Spleen (tissue), 11 donors: ENCODE results near the gene KCNH4. TPM values are rescaled to one million over a fixed set of nuclear protein-coding genes. Genes with fewer than 3 reads are reported as not detected.
A peak's percentile ranks its signal among the peaks of the same experiment; 100 is the strongest.

ENCODE experiments used
- DNase-seq: peaks from one replicate; pipeline ENCODE4 v3.0.0-alpha.2; 2020
- H3K27ac ChIP-seq, 8 donors: fragments of 200-600 bp; sonication (generic) in 7 of 8; 1 replicate in 4 of 8; 2 replicates in 4 of 8; pipeline versions ENCODE4 v1.5.0 to v1.8.0; 2016 to 2021; ENCODE audit warnings: inconsistent platforms in 4 of 8, mild to moderate bottlenecking in 4 of 8, moderate library complexity in 1 of 8
- H3K27me3 ChIP-seq, 7 donors: fragments of 200-600 bp; sonication (generic) in 6 of 7; replicated peaks in 1 of 7; 1 replicate in 4 of 7; 2 replicates in 3 of 7; pipeline versions ENCODE4 v1.5.0 to v1.8.0; 2016 to 2021; ENCODE audit warnings: inconsistent platforms in 3 of 7, mild to moderate bottlenecking in 1 of 7
- H3K36me3 ChIP-seq, 6 donors: fragments of 200-600 bp; sonication (generic) in 5 of 6; 1 replicate in 4 of 6; 2 replicates in 2 of 6; pipeline versions ENCODE4 v1.5.0 to v1.8.0; 2016 to 2021; ENCODE audit warnings: inconsistent platforms in 2 of 6
- H3K4me1 ChIP-seq, 6 donors: fragments of 200-600 bp; sonication (generic) in 5 of 6; 1 replicate in 3 of 6; 2 replicates in 3 of 6; pipeline versions ENCODE4 v1.5.0 to v1.8.0; 2016 to 2021; ENCODE audit warnings: inconsistent platforms in 3 of 6
- H3K4me3 ChIP-seq, 8 donors: fragments of 200-600 bp; sonication (generic) in 7 of 8; 1 replicate in 4 of 8; 2 replicates in 4 of 8; pipeline versions ENCODE4 v1.5.0 to v1.8.0; 2016 to 2021; ENCODE audit warnings: inconsistent platforms in 4 of 8, mild to moderate bottlenecking in 4 of 8, moderate library complexity in 2 of 8
- H3K9me3 ChIP-seq, 8 donors: fragments of 200-600 bp; sonication (generic) in 7 of 8; 1 replicate in 4 of 8; 2 replicates in 4 of 8; pipeline versions ENCODE4 v1.5.0 to v1.8.0; 2016 to 2021; ENCODE audit warnings: inconsistent platforms in 4 of 8
- POLR2A ChIP-seq, 3 donors: fragments of 450-650 bp; IDR thresholded peaks; one replicate each; pipeline ENCODE4 v1.5.1; 2017; ENCODE audit warnings: antibody characterized with exemption in 3 of 3, mild to moderate bottlenecking in 1 of 3
- POLR2AphosphoS5 ChIP-seq, 3 donors: sonication (generic); formaldehyde crosslinking; IDR thresholded peaks; one replicate each; pipeline ENCODE4 v1.5.1; 2017; ENCODE audit warnings: antibody characterized with exemption in 3 of 3
- WGBS, 5 donors: extraction: QIAGEN DNeasy Blood & Tissue Kit in 3 of 5; methylation state at CpG; one replicate each; pipeline versions ENCODE4 v1.1.5 to v1.1.7; 2013 to 2018; 5-methylcytosine and 5-hydroxymethylcytosine counted together
- intact Hi-C: fragments of 100-400 bp; cut with DNase I; formaldehyde crosslinking; loops from one replicate; pipeline ENCODE4 v1.15.0; 2023; ENCODE audit warnings: low total_unique reads
- polyA plus RNA-seq, 3 donors: library from polyadenylated mRNA; stranded (reverse); fragments of 200-250 nt; gene quantifications; one replicate each; pipeline ENCODE4 v1.2.1, GENCODE V29; 2013
- total RNA-seq, 7 donors: library from RNA; depleted of rRNA in 3 of 7; stranded (reverse); fragments of >200 nt in 3 of 7; fragmentation: NEBNext Ultra II Directional in 4 of 7; extraction: Animal tissue kit (Norgen Biotek cat#: 25700) in 4 of 7; gene quantifications; one replicate each; pipeline versions ENCODE4 v1.1.0 to v1.2.1, GENCODE V29; 2016 to 2021
- TF ChIP-seq, protein P1 (sequence below), 11 experiments: fragments of 200-600 bp in 7 of 11; fragments of 450-650 bp in 4 of 11; sonication (generic) in 4 of 11; IDR thresholded peaks in 8 of 11; conservative IDR thresholded peaks in 3 of 11; 1 replicate in 7 of 11; 2 replicates in 4 of 11; pipeline versions ENCODE4 v1.4.0 to v1.8.0; 2016 to 2021; ENCODE audit warnings: antibody characterized with exemption in 11 of 11, inconsistent platforms in 4 of 11, mild to moderate bottlenecking in 1 of 11
- donor health status: healthy with polysubstance abuse.
- donor health status: DM: no; HTN: no; CAD: no; lungs with moderate emphysema.
- donor health status: DM: no; HTN: no; CAD: no.
- donor health status: Bipolar disorder and iron deficiency.
- donor health status: healthy.
- donor health status: DM: no; HTN: no; CAD: no.
- donor health status: DM: yes; HTN: yes; CAD: no.

KCNH4 gene
- total and polyA plus RNA-seq, 10 donors: 0.14 to 0.52 (median 0.24) TPM

DNA sequence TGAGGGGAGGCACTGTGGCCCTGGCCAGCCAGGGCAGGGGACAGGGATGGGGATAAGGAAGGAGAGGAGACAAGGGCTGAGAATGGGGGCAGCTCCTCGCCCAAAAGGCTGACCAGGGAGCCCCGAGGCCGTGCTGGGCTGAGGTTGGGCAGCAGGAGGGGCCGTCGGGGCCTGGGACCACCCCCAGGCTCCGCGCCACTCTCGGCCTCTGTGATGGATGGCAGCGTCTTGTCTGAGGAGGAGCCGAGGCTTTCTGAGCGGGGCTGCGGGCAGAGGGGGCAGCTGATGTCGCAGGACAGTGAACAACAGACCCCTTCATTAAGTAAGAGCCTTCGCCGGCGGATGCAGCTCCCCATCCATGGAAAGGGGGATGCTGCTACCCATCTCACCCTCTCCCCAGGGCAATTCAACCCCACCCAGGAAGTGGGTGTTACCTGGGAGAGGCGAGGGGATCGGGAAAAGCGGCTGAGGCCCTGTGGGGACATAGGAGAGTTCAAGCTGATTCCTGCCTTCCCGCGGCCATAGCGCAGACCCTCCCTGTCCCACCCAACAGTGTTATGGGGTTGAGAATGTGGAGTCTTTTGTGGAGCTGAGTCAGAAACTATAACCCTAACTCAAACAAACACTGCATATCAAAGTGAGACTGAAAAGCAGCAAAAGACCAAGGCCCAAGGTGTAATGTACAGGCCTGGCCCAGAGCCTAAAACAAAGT is 17.1 kb downstream of the KCNH4 start:
- no peak for TF ChIP-seq POLR2AphosphoS5 (IDR thresholded peaks at IDR 0.05)
- no peak for TF ChIP-seq POLR2A (IDR thresholded peaks at IDR 0.05)
- TF ChIP-seq, protein P1, sequence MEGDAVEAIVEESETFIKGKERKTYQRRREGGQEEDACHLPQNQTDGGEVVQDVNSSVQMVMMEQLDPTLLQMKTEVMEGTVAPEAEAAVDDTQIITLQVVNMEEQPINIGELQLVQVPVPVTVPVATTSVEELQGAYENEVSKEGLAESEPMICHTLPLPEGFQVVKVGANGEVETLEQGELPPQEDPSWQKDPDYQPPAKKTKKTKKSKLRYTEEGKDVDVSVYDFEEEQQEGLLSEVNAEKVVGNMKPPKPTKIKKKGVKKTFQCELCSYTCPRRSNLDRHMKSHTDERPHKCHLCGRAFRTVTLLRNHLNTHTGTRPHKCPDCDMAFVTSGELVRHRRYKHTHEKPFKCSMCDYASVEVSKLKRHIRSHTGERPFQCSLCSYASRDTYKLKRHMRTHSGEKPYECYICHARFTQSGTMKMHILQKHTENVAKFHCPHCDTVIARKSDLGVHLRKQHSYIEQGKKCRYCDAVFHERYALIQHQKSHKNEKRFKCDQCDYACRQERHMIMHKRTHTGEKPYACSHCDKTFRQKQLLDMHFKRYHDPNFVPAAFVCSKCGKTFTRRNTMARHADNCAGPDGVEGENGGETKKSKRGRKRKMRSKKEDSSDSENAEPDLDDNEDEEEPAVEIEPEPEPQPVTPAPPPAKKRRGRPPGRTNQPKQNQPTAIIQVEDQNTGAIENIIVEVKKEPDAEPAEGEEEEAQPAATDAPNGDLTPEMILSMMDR (IDR thresholded peaks at IDR 0.05 in 8 of 11, conservative IDR thresholded peaks at IDR 0.05 in 3 of 11): no peak
- no peak for DNase-seq
- intact Hi-C loops: no loop called here
- H3K9me3 ChIP-seq: no peaks in the 10 kb centered on the region
- no peaks in the 10 kb centered on the region for H3K27me3 ChIP-seq
- no peak overlapping the region for H3K27ac ChIP-seq
- no peak overlapping the region for H3K4me3 ChIP-seq
- 53 to 86% (median 78%) methylated on average over 14 to 22 of the region's 22 CpGs for WGBS, 5 donors
- H3K36me3 ChIP-seq: no peaks in the 10 kb centered on the region
- H3K4me1 ChIP-seq: peaks cover 0 to 16% (median 0%) of the 10 kb centered on the region in 6 donors

DNA sequence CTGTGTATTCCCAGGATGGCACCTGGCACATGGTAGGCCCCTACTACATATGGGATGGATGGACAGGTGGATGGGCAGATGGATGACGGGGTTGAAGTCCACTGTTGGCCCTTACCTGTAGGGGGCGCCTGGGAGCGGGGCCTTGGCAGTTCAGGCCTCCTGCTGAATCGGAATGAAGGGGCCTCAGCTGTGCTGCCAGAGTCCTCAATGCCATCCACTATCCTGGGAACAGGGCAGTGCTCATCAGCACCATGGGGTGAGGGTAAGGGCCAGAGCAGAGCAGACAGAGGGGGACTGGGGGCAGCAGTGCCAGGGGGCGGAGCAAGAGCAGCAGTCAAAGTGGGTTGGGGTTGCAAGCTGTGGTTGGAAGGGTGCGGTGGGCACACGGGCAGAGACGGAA is 17.8 kb downstream of the KCNH4 start:
- 51 to 70% (median 66%) methylated on average over 8 of the region's 8 CpGs for WGBS, 5 donors
- no peak for DNase-seq
- TF ChIP-seq, protein P1 (IDR thresholded peaks at IDR 0.05 in 8 of 11, conservative IDR thresholded peaks at IDR 0.05 in 3 of 11): peak in 7 of 11 experiments; percentile 14 to 44 (median 35)
- no peak for TF ChIP-seq POLR2AphosphoS5 (IDR thresholded peaks at IDR 0.05)

DNA sequence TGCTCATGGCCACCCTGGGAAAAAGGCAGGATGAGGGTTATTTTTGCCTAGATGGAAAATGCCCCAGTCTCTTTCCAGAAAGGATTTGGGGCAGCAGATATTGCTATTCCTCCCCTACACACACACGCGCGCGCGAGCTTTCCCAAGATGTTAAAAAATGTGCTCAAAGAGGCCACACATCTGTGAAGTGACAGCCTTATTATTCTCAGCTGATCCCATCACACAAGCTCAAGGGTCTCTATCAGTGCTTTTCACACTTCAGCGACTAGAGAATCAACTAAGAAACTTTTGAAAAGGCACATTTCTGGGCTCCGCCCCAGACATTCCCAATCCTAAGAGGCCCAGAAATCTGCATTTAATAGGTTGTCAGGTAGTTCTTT is 20.4 kb downstream of the KCNH4 start:
- Histone ChIP-seq H3K36me3 (no peaks in the 10 kb centered on the region), H3K27me3 (no peaks in the 10 kb centered on the region), H3K9me3 (no peaks in the 10 kb centered on the region), H3K27ac (no peak overlapping the region), H3K4me1 (peaks cover 0 to 25% (median 2%) of the 10 kb centered on the region in 6 donors), H3K4me3 (no peak overlapping the region)
- TF ChIP-seq POLR2AphosphoS5 (IDR thresholded peaks at IDR 0.05): no peak
- TF ChIP-seq, protein P1 (IDR thresholded peaks at IDR 0.05 in 8 of 11, conservative IDR thresholded peaks at IDR 0.05 in 3 of 11): no peak
- no peak for TF ChIP-seq POLR2A (IDR thresholded peaks at IDR 0.05)
- intact Hi-C loops: no loop called here
- WGBS, 5 donors: 90 to 96% (median 91%) methylated on average over 7 of the region's 7 CpGs
- DNase-seq: no peak

More for the DNA sequence above, 17.8 kb downstream of the KCNH4 start:
- no peak overlapping the region for H3K27ac ChIP-seq
- intact Hi-C loops: no loop called here
- H3K9me3 ChIP-seq: no peaks in the 10 kb centered on the region
- no peaks in the 10 kb centered on the region for H3K27me3 ChIP-seq
- H3K4me1 ChIP-seq: peaks cover 0 to 16% (median 0%) of the 10 kb centered on the region in 6 donors
- no peak overlapping the region for H3K4me3 ChIP-seq
- no peaks in the 10 kb centered on the region for H3K36me3 ChIP-seq

DNA sequence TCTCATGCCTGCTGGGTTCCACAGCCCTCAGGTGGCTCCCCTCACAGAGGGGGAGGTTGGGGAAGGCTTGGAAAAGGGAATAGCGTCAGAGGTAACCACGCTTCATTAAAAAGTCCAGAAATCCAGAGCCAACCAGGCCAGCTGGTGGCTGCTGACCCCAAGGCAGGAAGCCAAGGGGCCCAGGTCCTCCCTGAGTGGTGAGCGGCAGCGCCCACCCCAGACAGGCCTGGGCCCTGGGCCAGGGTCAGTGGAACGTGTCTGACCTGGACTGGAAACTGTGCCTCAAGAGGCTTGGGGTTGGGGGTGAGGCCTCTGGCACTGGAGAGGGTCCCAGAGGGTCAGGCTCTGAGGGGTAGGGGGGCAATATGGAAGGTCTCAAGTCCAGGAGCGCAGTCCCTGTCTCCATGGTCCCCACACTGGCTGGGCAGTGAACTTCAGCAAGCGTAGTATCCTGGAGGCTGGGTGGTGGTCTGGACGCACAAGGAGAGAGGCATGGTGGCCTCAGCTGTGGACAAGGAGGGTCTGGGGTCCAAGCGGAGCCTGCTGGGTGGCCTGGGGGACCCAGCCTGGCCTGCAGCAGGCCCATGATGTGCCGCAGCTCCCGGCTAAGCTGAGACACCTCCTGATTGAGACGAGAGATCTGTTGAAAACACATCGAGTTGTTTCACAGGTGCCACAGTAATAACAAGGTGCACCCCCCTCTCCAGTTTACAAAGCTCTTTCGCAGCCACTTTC is 21.0 kb downstream of the KCNH4 start:
- WGBS, 5 donors: 76 to 83% (median 81%) methylated on average over 13 to 14 of the region's 14 CpGs
- TF ChIP-seq, protein P1 (IDR thresholded peaks at IDR 0.05 in 8 of 11, conservative IDR thresholded peaks at IDR 0.05 in 3 of 11): no peak
- TF ChIP-seq POLR2A (IDR thresholded peaks at IDR 0.05) (no peak), POLR2AphosphoS5 (IDR thresholded peaks at IDR 0.05) (no peak)

More for the DNA sequence above, 21.0 kb downstream of the KCNH4 start:
- intact Hi-C loops: no loop called here
- Histone ChIP-seq H3K4me3 (no peak overlapping the region), H3K9me3 (no peaks in the 10 kb centered on the region), H3K36me3 (no peaks in the 10 kb centered on the region), H3K27me3 (no peaks in the 10 kb centered on the region), H3K4me1 (peaks cover 0 to 30% (median 7%) of the 10 kb centered on the region in 6 donors), H3K27ac (no peak overlapping the region)
- DNase-seq: no peak
